Mammary epithelial cell (primary cell): ENCODE results near the gene LMNTD1.

ENCODE experiments used
- CTCF ChIP-seq, 2 donors: IDR thresholded peaks in 1 of 2; conservative IDR thresholded peaks in 1 of 2; 2 replicates each; pipeline ENCODE4 v1.5.1; 2011 to 2012; ENCODE audit warnings: inconsistent platforms in 2 of 2, low read length in 2 of 2, mild to moderate bottlenecking in 2 of 2, control low read depth in 1 of 2, low read depth in 1 of 2; ENCODE audit not compliant: insufficient read depth in 1 of 2; ENCODE audit errors: extremely low read depth in 1 of 2
- EZH2 ChIP-seq: IDR thresholded peaks from 2 replicates; pipeline ENCODE4 v1.6.1; 2012; ENCODE audit warnings: low read length, inconsistent platforms, borderline replicate concordance

- TF ChIP-seq CTCF (conservative IDR thresholded peaks at IDR 0.05 in 1 of 2, IDR thresholded peaks at IDR 0.05 in 1 of 2; ENCODE audit: extremely low read depth in 1 of 2, insufficient read depth in 1 of 2, low read depth in 1 of 2, low read length in 2 of 2) (no peak), EZH2 (no peak)
Measured at GRCh38 chr12:25529738-25530137, 23.3 kb downstream of the LMNTD1 start.
